NT2/D1 (cell line): ENCODE results near the gene DOCK10.

Experiments
- YY1 ChIP-seq: IDR thresholded peaks from 2 replicates; pipeline ENCODE4 v1.6.1; 2011; ENCODE audit not compliant: insufficient read length, insufficient read depth
- ZNF274 ChIP-seq: IDR thresholded peaks from 2 replicates; pipeline ENCODE4 v1.6.1; 2011; ENCODE audit warnings: mild to moderate bottlenecking, low read depth, low read length

- no peak for TF ChIP-seq ZNF274
- no peak for TF ChIP-seq YY1
Measured at GRCh38 chr2:224734949-224735348, 307.3 kb downstream of the DOCK10 start.
